Measurements from ENCODE around the gene CERT1. TPM values are rescaled to one million over a fixed set of nuclear protein-coding genes. Genes with fewer than 3 reads are reported as not detected.
A peak's percentile ranks its signal among the peaks of the same experiment; 100 is the strongest.

The CERT1 gene
- total and polyA plus RNA-seq, 9 of the 15 experiments (the other 6 are each of a cell fraction or from before 2014, with no cell fraction given), result 3.4 to 24.7 (median 9.8) TPM

- peaks cover 0 to 4% of the 10 kb centered on the region in 2 experiments; a peak in 2 of 5 replicates for H3K4me1 ChIP-seq (replicated peaks in 1 of 2; ENCODE audit: control insufficient read depth in 2 of 2, insufficient read depth in 2 of 2, low read length in 2 of 2)
- 85% methylated on average over 1 of the region's 1 CpG for WGBS (ENCODE audit: insufficient coverage, low coverage, missing lambda C conversion rate)
- H3K9ac ChIP-seq (ENCODE audit: insufficient read depth in 1 of 2, low read depth in 2 of 2, low read length in 2 of 2), result no peak overlapping the region
- no peaks in the 10 kb centered on the region for H3K36me3 ChIP-seq (ENCODE audit: control insufficient read depth, insufficient read depth, low read length)
- no peaks in the 10 kb centered on the region for H4K20me1 ChIP-seq (replicated peaks; ENCODE audit: control insufficient read depth, insufficient read depth, low read length)
- peaks cover 40% of the 10 kb centered on the region for H3K79me2 ChIP-seq (ENCODE audit: control insufficient read depth, insufficient read depth, low read length)
- H3K27me3 ChIP-seq (ENCODE audit: control insufficient read depth in 2 of 2, insufficient read depth in 2 of 2, low read length in 2 of 2), result no peaks in the 10 kb centered on the region
- in situ Hi-C loops (cut with MboI), result no loop called here
- H3K4me2 ChIP-seq (ENCODE audit: insufficient read depth, low read length), result no peak overlapping the region
- ChIA-PET POLR2A (no interaction called here), CTCF (ENCODE audit: low intra/inter-chr PET ratio) (no interaction called here)
- no peak overlapping the region for H3K27ac ChIP-seq (ENCODE audit: extremely low read depth, low read depth, low read length)
- no peak overlapping the region for H2AFZ ChIP-seq (ENCODE audit: low read depth, low read length)
- BruUV-seq (replicated peaks), result no TSS peak
- ATAC-seq, result no peak
- FAIRE-seq, result no peak
- intact Hi-C loops (cut with micrococcal nuclease), result no loop called here
- no peak overlapping the region for H3K4me3 ChIP-seq
- no peak for DNase-seq (ENCODE audit: extremely low read depth in 1 of 4, low spot score in 3 of 4)
- peak in 1 of 2 experiments; percentile 62; a peak in 1 of 3 replicates for TF ChIP-seq CBX3 (IDR thresholded peaks at IDR 0.05; ENCODE audit: borderline replicate concordance in 1 of 2, low read length in 2 of 2)
- TF ChIP-seq HLTF (IDR thresholded peaks at IDR 0.05), result peak; percentile 65; the same call in 1 of the 2 replicates
- 0 out of 2 replicates have a peak, but pooled peaks have one; percentile 51 for TF ChIP-seq THRAP3 (IDR thresholded peaks at IDR 0.05; ENCODE audit: borderline replicate concordance)
- TF ChIP-seq, protein P1, sequence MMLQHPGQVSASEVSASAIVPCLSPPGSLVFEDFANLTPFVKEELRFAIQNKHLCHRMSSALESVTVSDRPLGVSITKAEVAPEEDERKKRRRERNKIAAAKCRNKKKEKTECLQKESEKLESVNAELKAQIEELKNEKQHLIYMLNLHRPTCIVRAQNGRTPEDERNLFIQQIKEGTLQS (IDR thresholded peaks at IDR 0.05), result no peak
- TF ChIP-seq, protein P1 (CRISPR knock-in tag; conservative IDR thresholded peaks at IDR 0.05), result no peak
- TF ChIP-seq, protein P2, sequence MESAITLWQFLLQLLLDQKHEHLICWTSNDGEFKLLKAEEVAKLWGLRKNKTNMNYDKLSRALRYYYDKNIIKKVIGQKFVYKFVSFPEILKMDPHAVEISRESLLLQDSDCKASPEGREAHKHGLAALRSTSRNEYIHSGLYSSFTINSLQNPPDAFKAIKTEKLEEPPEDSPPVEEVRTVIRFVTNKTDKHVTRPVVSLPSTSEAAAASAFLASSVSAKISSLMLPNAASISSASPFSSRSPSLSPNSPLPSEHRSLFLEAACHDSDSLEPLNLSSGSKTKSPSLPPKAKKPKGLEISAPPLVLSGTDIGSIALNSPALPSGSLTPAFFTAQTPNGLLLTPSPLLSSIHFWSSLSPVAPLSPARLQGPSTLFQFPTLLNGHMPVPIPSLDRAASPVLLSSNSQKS (CRISPR knock-in tag; IDR thresholded peaks at IDR 0.05), result no peak
- TF ChIP-seq, protein P3, sequence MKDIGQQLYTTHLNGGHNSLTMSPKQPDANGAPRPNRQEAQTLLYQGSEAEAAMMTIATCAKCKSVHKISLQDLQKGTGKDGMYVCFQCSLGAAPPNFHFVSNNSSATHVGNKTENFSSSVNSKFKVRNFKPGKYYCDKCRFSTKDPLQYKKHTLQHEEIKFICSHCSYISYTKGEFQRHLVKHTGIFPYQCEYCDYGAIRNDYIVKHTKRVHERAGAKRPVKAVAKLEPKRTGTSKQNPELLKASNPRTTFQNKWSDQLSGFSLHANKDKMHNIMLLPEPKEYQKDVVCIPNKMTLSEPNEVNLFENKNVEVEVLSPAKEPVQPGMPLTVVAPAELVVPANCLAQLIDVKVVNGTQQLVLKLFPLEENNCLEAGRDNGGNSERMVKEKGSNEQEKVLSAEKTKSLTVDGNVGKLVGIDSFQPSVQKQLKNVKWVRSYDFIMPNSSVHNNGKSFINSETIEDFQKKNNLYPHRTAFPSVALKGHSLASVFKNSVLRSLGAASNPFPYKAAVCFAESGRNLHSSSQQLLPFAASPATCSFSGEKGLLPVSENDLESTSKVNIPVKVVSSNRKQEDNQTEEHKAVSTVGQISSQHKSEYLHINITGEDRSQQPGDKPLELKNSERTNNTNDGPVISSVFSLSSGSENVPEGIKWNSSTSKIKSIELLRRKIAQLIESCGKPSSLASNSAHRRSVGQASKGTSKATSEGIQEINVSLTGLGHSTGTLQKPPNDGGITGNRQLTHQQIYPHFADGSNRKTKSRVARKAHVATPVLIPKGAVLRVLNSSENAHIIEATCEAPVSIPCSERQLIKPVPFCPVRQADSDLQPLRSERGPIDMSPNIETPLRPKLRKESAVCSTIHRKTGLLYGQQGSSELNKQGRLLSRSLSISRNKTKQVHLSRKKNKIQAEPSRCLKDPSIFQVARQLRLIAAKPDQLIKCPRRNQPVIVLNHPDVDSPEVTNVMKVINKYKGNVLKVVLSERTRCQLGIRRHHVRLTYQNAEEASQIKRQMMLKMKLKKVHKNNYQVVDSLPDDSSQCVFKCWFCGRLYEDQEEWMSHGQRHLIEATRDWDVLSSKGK (CRISPR knock-in tag; IDR thresholded peaks at IDR 0.05), result no peak
- peak; percentile 87; the same call in 1 of the 2 replicates for TF ChIP-seq TRIM28 (IDR thresholded peaks at IDR 0.05)
- TF ChIP-seq TRIM24 (IDR thresholded peaks at IDR 0.05), result 0 out of 4 replicates have a peak, but pooled peaks of 1 of the 2 experiments have one; percentile 28
- TF ChIP-seq ZNF280A (IDR thresholded peaks at IDR 0.05; ENCODE audit: low read depth, partially characterized antibody), result peak; percentile 81
- H3K9me1 ChIP-seq (ENCODE audit: control insufficient read depth, insufficient read depth, low read length), result no peaks in the 10 kb centered on the region
- H3K9me3 ChIP-seq (replicated peaks; ENCODE audit: control insufficient read depth, insufficient read depth, low read depth, low read length), result peaks cover 5% of the 10 kb centered on the region; the same call in 1 of the 2 replicates
Measured at GRCh38 chr5:75469017-75469416, 42.4 kb downstream of the CERT1 start.
